Measurements from ENCODE around the gene AMMECR1. TPM values are rescaled to one million over a fixed set of nuclear protein-coding genes. Genes with fewer than 3 reads are reported as not detected.

Gene AMMECR1
- total RNA-seq, 2 donors from 2014 or later, result 10.4 to 14.4 TPM

GRCh38 chrX:110302975-110303374 is 14.9 kb downstream of the AMMECR1 start:
- Histone ChIP-seq H3K27ac (no peak overlapping the region), H3K9me3 (no peaks in the 10 kb centered on the region), H3K4me3 (no peak overlapping the region), H3K27me3 (no peaks in the 10 kb centered on the region), H3K36me3 (no peaks in the 10 kb centered on the region), H3K9ac (ENCODE audit: low read depth in 2 of 2, low read length in 2 of 2) (no peak overlapping the region), H3K4me1 (no peaks in the 10 kb centered on the region)
- intact Hi-C loops (cut with DNase I), result no loop called here
- no peak for DNase-seq
- TF ChIP-seq, protein P1, sequence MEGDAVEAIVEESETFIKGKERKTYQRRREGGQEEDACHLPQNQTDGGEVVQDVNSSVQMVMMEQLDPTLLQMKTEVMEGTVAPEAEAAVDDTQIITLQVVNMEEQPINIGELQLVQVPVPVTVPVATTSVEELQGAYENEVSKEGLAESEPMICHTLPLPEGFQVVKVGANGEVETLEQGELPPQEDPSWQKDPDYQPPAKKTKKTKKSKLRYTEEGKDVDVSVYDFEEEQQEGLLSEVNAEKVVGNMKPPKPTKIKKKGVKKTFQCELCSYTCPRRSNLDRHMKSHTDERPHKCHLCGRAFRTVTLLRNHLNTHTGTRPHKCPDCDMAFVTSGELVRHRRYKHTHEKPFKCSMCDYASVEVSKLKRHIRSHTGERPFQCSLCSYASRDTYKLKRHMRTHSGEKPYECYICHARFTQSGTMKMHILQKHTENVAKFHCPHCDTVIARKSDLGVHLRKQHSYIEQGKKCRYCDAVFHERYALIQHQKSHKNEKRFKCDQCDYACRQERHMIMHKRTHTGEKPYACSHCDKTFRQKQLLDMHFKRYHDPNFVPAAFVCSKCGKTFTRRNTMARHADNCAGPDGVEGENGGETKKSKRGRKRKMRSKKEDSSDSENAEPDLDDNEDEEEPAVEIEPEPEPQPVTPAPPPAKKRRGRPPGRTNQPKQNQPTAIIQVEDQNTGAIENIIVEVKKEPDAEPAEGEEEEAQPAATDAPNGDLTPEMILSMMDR (IDR thresholded peaks at IDR 0.05), result no peak

GRCh38 chrX:110301194-110301593 is 16.7 kb downstream of the AMMECR1 start:
- DNase-seq, result no peak
- Histone ChIP-seq H3K36me3 (no peaks in the 10 kb centered on the region), H3K9ac (ENCODE audit: low read depth in 2 of 2, low read length in 2 of 2) (no peak overlapping the region), H3K9me3 (no peaks in the 10 kb centered on the region), H3K4me1 (no peaks in the 10 kb centered on the region), H3K27me3 (no peaks in the 10 kb centered on the region), H3K27ac (no peak overlapping the region), H3K4me3 (no peak overlapping the region)
- TF ChIP-seq, protein P1 (IDR thresholded peaks at IDR 0.05), result no peak
- intact Hi-C loops (cut with DNase I), result no loop called here

GRCh38 chrX:110294087-110294486 is 23.8 kb downstream of the AMMECR1 start:
- Histone ChIP-seq H3K4me1 (no peaks in the 10 kb centered on the region), H3K9ac (ENCODE audit: low read depth in 2 of 2, low read length in 2 of 2) (no peak overlapping the region), H3K9me3 (no peaks in the 10 kb centered on the region), H3K4me3 (no peak overlapping the region), H3K27ac (no peak overlapping the region), H3K36me3 (no peaks in the 10 kb centered on the region), H3K27me3 (no peaks in the 10 kb centered on the region)
- intact Hi-C loops (cut with DNase I), result no loop called here
- DNase-seq, result no peak
- TF ChIP-seq, protein P1 (IDR thresholded peaks at IDR 0.05), result no peak

- no peak overlapping the region for H3K4me3 ChIP-seq
- H3K27me3 ChIP-seq, result no peaks in the 10 kb centered on the region
Observed at GRCh38 chrX:110293658-110294057, 24.2 kb downstream of the AMMECR1 start.

DNA sequence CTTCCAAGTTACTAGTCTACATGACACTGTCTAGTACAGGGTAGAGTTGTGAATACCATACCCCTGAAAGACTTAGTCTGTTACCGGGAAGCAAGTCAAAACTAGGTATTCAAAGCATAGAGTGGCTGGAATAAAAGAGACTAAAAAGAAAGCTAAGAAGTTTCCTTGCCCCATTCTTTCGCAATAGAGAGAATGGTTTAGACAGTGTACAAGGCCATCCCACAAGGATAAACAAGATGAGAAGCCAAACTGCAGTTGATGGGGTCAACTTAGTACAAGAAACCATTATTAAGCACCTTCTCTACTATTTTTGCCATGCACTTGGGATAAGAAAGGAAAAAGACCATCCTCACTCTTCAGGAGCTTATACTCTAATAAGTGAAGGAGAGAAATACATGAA is 30.3 kb downstream of the AMMECR1 start:
- Histone ChIP-seq H3K27ac (no peak overlapping the region), H3K9ac (ENCODE audit: low read depth in 2 of 2, low read length in 2 of 2) (no peak overlapping the region), H3K27me3 (no peaks in the 10 kb centered on the region), H3K4me1 (no peaks in the 10 kb centered on the region), H3K9me3 (no peaks in the 10 kb centered on the region), H3K36me3 (no peaks in the 10 kb centered on the region), H3K4me3 (no peak overlapping the region)
- intact Hi-C loops (cut with DNase I), result no loop called here
- no peak for DNase-seq
- TF ChIP-seq, protein P1 (IDR thresholded peaks at IDR 0.05), result no peak

More at GRCh38 chrX:110293658-110294057, 24.2 kb downstream of the AMMECR1 start:
- intact Hi-C loops (cut with DNase I), result no loop called here
- Histone ChIP-seq H3K9me3 (no peaks in the 10 kb centered on the region), H3K4me1 (no peaks in the 10 kb centered on the region), H3K27ac (no peak overlapping the region), H3K36me3 (no peaks in the 10 kb centered on the region), H3K9ac (ENCODE audit: low read depth in 2 of 2, low read length in 2 of 2) (no peak overlapping the region)
- DNase-seq, result no peak
- TF ChIP-seq, protein P1 (IDR thresholded peaks at IDR 0.05), result no peak

DNA sequence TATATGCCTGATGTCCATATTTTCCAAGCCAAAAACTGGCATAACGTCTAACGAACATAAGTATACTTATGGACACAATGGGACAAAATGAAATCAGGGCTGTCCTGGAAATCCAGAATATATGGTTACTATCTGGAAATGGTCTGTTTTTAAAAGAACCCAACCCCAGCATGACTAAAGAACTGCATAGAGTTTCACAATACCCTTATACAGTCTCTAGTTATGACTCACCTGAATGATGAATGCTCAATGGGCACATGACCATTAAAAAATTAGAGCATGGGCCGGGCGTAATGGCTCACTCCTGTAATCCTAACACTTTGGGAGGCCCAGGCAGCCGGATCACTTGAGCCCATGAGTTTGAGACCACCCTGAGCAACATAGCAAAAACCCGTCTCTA is 31.8 kb downstream of the AMMECR1 start:
- intact Hi-C loops (cut with DNase I), result no loop called here
- H3K27me3 ChIP-seq, result no peaks in the 10 kb centered on the region
- no peaks in the 10 kb centered on the region for H3K4me1 ChIP-seq
- TF ChIP-seq, protein P1 (IDR thresholded peaks at IDR 0.05), result no peak
- no peaks in the 10 kb centered on the region for H3K9me3 ChIP-seq
- no peak overlapping the region for H3K9ac ChIP-seq (ENCODE audit: low read depth in 2 of 2, low read length in 2 of 2)
- H3K27ac ChIP-seq, result no peak overlapping the region
- H3K36me3 ChIP-seq, result no peaks in the 10 kb centered on the region
- no peak overlapping the region for H3K4me3 ChIP-seq
- no peak for DNase-seq

All from colonic mucosa (tissue), 4 donors.